TTC549 (cell line): ENCODE results near the gene ATP9B.
"Not testable (repeated sequence)": the region's sequence is repeated elsewhere in the genome, so short reads cannot be mapped to it uniquely, and the experiment has no call there.

Experiments
- FAIRE-seq: peaks from 2 replicates; lab custom pipeline; 2012; peaks lifted over from hg19 to GRCh38; lab: Jason Lieb, UNC

ATP9B gene

DNA sequence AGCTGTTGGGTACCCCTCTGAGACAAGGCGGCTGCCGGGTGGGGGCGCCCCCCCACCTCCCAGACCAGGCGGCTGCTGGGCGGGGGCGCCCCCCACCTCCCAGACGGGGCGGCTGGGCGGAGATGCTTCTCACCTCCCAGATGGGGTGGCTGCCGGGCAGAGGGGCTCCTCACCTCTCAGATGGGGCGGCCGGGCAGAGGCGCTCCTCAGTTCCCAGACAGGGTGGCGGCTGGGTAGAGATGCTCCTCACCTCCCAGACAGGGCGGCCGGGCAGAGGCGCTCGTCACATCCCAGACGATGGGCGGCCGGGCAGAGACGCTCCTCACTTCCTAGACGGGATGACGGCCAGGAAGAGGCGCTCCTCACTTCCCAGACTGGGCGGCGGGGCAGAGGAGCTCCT is 3.5 kb downstream of the ATP9B start:
- FAIRE-seq, result not testable (repeated sequence)

DNA sequence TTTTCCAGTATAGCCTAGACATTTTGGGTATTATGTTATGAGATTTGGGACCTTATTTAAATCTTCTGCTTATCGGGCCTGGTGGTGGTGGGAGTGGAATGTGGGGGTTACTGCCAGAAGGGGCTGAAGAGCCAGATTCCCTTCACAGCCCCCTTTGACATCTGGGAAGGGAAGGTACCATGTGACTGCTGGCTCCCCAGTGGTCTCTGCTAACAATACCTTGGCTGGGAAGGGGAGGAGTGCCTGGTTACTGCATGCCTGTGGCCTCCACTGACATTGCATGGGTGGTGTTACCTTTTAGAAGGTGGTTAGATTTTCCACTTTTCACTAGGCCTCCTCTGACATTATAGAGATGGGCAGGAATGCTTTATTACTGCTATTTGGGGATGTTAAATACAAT is 8.0 kb downstream of the ATP9B start:
- FAIRE-seq, result no peak

GRCh38 chr18:79078791-79079190 is 9.6 kb downstream of the ATP9B start:
- not testable (repeated sequence) for FAIRE-seq

- no peak for FAIRE-seq
These were observed 23.7 kb downstream of the ATP9B start for GRCh38 chr18:79092874-79093273.

DNA sequence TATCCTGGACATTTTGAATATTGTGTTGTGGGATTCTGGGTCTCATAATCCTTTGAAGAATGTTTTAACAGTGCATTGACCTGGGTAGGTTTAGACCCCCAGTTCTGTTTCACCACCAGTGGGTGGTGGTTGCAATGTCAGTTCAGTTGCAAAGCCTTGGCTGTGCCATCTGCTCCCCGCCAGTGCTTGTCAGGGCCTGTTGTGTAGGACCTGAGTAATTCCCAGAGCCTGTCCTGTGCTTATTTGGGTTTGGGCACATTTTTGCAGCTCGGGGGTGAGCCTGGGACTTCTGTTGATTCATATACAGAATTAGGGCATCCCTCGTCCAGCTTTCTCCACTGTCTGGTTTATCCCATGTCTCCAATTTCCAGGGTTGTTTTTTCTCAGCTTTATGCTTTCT is 24.8 kb downstream of the ATP9B start:
- no peak for FAIRE-seq

DNA sequence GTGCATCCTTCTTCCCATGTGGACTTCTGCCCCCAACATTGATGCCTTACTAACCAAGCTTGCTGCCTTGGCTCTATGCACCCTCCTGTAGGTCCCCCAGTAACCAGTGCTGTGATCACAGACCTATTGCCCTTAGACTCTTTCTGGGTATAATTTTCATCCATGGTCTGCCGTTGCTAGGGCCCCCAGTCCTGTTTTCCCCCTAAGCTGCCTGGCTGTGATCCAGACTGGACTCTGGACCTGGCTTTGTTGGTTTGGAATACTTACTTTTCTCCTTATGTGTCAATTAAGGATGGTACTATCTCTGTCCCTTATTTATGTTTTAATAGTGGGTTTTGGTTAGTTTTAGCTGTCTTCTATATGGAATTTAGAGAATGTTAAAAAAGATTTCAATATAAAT is 26.0 kb downstream of the ATP9B start:
- no peak for FAIRE-seq

DNA sequence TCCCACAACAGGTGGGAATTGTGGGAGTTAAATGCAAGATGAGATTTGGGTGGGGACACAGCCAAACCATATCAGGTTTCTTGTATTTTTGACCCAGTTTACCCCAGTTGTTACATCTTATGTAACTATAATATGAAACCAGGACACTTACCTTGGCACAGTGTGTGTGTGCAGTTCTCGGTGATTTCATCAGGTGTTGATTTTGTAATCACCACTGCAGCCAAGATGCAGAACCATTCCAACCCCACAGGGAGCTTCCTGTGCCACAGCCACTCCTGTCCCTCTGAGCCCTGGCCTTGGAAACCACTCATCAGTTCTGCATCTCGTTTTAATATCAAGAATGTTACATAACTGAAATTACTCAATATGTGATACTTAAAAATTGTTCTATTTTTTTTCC is 31.8 kb downstream of the ATP9B start:
- no peak for FAIRE-seq

GRCh38 chr18:79102886-79103285 is 33.7 kb downstream of the ATP9B start:
- no peak for FAIRE-seq

- no peak for FAIRE-seq
These were observed 34.9 kb downstream of the ATP9B start for GRCh38 chr18:79104137-79104536.

GRCh38 chr18:79105455-79105854 is 36.3 kb downstream of the ATP9B start:
- no peak for FAIRE-seq

GRCh38 chr18:79106084-79106483 is 36.9 kb downstream of the ATP9B start:
- FAIRE-seq, result no peak

GRCh38 chr18:79107886-79108285 is 38.7 kb downstream of the ATP9B start:
- FAIRE-seq, result no peak

DNA sequence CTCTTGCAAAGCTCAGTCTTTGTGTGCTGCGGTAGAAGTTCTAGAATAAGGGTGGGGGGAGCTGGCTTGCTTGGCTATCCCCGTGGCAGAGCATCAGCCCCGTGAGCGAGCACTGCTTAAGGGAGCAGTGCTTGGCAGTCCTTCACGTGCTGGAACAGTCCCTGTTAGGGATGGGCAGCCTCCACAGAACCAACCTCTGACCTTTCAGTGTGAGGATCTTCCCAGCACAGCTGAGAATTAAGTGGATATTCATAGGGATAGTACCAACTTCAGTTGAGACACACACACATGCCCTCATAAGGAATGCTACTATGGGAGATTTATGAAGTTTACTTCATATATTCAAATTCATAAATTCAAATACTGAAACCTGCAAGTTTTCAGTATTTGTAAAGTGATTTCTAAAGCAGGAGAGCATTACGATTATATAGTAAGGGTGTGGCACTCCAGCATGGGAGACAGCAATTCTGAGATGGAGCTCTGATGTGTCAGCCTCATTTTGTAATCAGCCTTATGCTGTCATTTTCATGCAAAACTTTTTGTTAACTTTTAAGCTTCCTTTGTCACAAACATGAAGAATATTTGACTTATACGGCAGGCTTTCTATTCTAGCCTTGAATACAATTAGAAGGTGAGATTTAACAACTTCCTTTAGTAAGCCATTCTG is 39.5 kb downstream of the ATP9B start:
- no peak for FAIRE-seq

DNA sequence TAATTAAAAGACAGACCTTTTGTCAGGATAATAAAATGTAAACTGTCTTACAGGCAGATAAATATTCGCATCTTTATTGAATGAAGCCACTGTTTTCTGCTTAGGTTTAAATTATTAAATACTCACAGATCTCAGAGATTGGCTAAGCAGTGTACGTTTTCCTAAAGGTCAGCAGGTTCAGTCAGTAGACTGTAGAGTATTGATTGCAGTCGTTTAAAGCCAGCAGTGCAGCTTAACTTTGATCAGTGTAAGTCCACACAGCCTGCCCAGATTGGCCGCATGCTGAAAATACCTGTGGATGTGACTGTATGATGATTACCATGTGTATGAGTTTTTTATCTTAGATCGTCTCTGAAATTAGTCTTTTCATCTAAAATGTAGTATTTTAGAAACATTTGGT is 42.3 kb downstream of the ATP9B start:
- FAIRE-seq, result no peak

DNA sequence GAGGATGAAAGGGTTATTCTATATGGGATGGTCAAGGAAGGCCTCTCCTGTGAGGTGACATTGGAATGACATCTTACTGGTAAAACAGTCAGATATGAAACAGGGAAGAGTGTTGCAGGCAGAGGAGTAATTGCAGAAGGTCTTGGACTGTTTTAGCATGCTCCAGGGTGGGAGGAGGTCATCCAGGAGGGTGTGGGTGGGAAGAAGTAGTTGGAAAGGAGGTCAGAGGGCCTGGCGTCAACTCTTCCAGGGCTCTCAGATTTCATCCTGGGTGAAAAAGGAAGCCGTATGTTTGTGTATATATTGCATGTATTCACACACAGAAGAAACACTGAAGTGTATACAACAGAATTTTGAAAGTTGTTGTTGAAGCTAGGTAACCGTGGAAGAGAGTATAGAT is 48.2 kb downstream of the ATP9B start:
- FAIRE-seq, result no peak

- FAIRE-seq, result no peak
These were observed 48.6 kb downstream of the ATP9B start for GRCh38 chr18:79117788-79118187.

- FAIRE-seq, result no peak
These were observed 49.6 kb downstream of the ATP9B start for GRCh38 chr18:79118797-79119196.

GRCh38 chr18:79121746-79122474 is 52.7 kb downstream of the ATP9B start:
- no peak for FAIRE-seq

- FAIRE-seq, result no peak
These were observed 54.8 kb downstream of the ATP9B start for GRCh38 chr18:79123948-79124347.

GRCh38 chr18:79129120-79129519 is 59.9 kb downstream of the ATP9B start:
- no peak for FAIRE-seq

DNA sequence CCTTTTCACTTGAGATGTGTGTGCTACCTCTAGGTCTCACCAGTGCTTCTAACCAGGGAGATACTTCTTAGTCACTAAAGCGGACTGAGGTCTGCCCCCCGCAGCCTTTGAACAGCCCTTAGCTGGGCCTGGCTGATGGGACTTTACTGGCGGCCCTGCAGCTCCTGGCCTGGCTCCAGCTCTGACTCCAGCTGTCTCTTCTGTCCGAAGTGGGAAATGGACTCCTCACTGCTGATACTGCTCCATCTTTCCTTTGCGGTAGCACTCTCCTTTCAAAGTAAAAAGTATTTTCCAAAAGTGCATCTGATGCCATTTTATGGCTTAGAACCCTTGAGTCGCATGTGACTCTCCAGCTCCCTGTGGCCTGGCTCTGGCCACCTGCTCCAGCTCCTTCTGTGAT is 64.5 kb downstream of the ATP9B start:
- FAIRE-seq, result no peak

GRCh38 chr18:79135924-79136323 is 66.7 kb downstream of the ATP9B start:
- FAIRE-seq, result no peak

- no peak for FAIRE-seq
These were observed 67.5 kb downstream of the ATP9B start for GRCh38 chr18:79136742-79137141.

DNA sequence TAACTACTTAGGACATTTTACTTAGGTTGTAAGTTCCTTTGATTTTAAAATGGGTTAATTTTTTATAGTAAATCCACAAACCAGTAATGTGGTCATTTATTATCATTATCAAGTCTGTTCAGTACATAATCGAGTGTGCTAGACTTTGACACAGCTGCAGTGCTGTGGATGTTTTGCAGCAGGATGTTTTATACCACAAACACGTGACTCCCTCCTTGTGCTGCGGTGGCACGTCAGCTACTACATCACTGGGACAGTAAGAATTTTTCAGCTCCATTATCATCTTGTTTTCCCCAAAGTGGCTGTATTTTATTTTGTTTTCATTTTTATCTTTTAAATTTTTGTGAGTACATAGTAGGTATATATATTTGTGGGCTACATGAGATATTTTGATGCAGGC is 70.0 kb downstream of the ATP9B start:
- no peak for FAIRE-seq
